ENCODE data around the gene ANKIB1.
A peak's percentile ranks its signal among the peaks of the same experiment; 100 is the strongest.

DNA sequence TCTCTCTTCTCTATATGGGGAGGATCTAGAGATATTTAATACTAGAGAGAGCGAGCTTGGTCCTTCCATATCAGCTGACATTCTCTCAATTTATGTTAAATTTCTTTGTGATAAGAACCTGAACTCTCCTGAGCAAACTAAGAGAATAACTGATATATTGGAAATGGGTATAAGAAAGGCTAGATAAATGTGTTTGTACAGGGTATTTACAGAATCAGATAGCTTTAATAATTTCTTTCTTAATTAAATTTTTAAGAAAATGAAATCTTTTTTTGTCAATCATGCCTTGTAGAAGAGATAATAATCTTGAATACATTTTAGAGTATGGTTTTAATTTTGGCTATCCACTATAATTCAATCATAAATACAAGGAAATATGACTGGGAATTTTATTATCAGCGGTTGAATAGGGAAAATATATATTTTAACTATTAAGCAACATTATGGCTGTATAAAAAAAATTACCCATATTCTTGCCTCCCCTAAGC lies 58.7 kb downstream of the ANKIB1 start:
- peak; percentile 14; the same call in 1 of the 2 replicates for TF ChIP-seq GATA3 (IDR thresholded peaks at IDR 0.05; ENCODE audit: low read depth, low read length)
- TF ChIP-seq GATA2 (IDR thresholded peaks at IDR 0.05; ENCODE audit: low read depth, low read length) = no peak

Measured in SH-SY5Y (cell line).